ENCODE data around the gene GLOD5.

The GLOD5 gene

DNA sequence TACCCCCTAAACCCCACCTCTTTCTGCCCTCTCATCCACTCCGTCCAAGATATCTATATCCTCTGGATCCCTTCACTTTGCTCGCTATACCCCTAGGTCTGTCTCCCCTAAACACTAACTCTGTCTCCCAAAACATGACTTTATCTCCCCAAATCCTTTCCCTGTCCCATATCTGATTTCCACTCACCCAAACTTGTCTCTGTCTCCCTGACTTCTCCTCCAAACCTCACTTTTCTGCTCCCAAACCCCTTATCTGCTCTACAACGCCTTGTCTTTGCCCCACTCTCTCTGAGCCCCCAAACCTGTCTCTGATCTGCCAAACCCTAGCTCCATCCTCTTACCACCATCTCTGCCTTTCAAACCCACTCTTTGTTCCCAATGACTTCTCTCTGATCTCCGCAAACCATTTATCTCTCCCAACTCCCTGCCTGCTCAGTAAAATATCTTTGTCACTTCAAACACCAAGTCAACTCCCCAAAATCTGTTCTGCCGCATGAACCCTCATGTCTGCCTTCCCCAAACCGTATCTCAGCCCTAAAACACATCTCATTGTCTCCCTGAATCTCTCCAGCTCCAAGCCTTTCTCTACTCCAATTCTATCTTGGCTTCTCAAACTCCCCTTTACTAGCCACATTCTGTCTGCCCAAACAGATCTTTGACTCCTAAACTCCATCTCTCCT lies 25.4 kb downstream of the GLOD5 start:
- Histone ChIP-seq H3K4me2 (ENCODE audit: low read length) (no peak overlapping the region), H3K36me3 (ENCODE audit: insufficient read depth, low read length) (no peaks in the 10 kb centered on the region), H3K9ac (ENCODE audit: low read depth, low read length) (no peak overlapping the region), H3K4me3 (ENCODE audit: low read length) (no peak overlapping the region), H3K27me3 (ENCODE audit: control insufficient read depth, insufficient read depth, low read length) (peaks cover 11% of the 10 kb centered on the region), H3K9me3 (replicated peaks; ENCODE audit: low read length) (no peaks in the 10 kb centered on the region), H3K4me1 (ENCODE audit: control insufficient read depth, insufficient read depth, low read length) (no peaks in the 10 kb centered on the region)

DNA sequence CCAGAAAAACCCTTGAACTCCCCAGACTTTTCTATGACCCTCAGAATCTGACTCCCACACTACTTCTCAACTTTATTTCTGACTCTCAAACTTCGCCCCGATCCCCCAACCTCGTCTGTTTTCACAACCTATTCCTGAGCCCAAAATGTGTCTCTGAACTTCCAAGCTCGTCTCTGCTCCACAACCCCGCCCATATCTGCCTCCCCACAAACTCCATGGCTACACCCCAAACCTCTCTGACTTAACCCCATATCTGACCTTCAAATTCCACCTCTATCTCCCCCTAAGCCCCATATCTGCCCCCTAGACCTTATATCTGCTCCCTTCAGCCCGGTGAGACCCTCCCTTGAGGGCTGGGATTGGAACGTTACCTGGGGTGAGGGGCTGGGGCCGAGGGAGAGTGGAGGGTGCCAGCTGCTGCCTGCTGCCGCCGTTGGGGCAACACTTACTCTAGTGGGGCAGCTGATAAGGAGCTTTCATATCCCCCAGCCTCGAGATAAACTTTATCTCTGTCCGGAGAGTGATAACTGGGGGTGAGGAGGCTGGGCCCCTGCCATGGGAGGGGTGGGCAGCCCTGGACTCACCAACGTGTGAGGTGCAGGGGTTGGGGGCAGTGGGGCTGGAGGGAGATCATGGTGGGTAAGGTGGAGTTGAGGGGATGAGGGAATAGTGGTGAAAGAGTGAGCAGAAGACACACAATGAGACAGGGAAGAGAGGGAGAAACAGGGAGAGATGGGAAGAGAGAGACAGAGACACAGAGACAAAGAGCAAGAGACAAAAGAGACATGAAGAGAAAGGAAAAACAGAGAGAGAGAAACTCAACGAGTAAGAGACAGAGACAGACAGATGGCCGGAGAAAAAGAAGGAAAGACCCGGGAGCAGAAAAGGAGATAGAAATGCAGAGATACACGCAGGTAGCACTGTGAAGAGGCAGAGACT lies 26.2 kb downstream of the GLOD5 start:
- H3K4me1 ChIP-seq (ENCODE audit: control insufficient read depth, insufficient read depth, low read length): no peaks in the 10 kb centered on the region
- H3K27me3 ChIP-seq (ENCODE audit: control insufficient read depth, insufficient read depth, low read length): peaks cover 11% of the 10 kb centered on the region

GRCh38 chrX:48789366-48790220 lies 28.0 kb downstream of the GLOD5 start:
- Histone ChIP-seq H3K4me2 (ENCODE audit: low read length) (no peak overlapping the region), H3K9ac (ENCODE audit: low read depth, low read length) (no peak overlapping the region), H3K27me3 (ENCODE audit: control insufficient read depth, insufficient read depth, low read length) (peaks cover 11% of the 10 kb centered on the region), H3K4me1 (ENCODE audit: control insufficient read depth, insufficient read depth, low read length) (no peaks in the 10 kb centered on the region), H3K9me3 (replicated peaks; ENCODE audit: low read length) (no peaks in the 10 kb centered on the region), H3K4me3 (ENCODE audit: low read length) (no peak overlapping the region), H3K36me3 (ENCODE audit: insufficient read depth, low read length) (no peaks in the 10 kb centered on the region)

More for the DNA sequence above, 26.2 kb downstream of the GLOD5 start:
- no peaks in the 10 kb centered on the region for H3K36me3 ChIP-seq (ENCODE audit: insufficient read depth, low read length)
- no peak overlapping the region for H3K4me3 ChIP-seq (ENCODE audit: low read length)
- H3K9me3 ChIP-seq (replicated peaks; ENCODE audit: low read length): no peaks in the 10 kb centered on the region
- no peak overlapping the region for H3K9ac ChIP-seq (ENCODE audit: low read depth, low read length)
- H3K4me2 ChIP-seq (ENCODE audit: low read length): no peak overlapping the region

- peaks cover 11% of the 10 kb centered on the region for H3K27me3 ChIP-seq (ENCODE audit: control insufficient read depth, insufficient read depth, low read length)
- no peak overlapping the region for H3K4me2 ChIP-seq (ENCODE audit: low read length)
- H3K4me1 ChIP-seq (ENCODE audit: control insufficient read depth, insufficient read depth, low read length): no peaks in the 10 kb centered on the region
- no peak overlapping the region for H3K4me3 ChIP-seq (ENCODE audit: low read length)
- no peaks in the 10 kb centered on the region for H3K36me3 ChIP-seq (ENCODE audit: insufficient read depth, low read length)
- no peaks in the 10 kb centered on the region for H3K9me3 ChIP-seq (replicated peaks; ENCODE audit: low read length)
- no peak overlapping the region for H3K9ac ChIP-seq (ENCODE audit: low read depth, low read length)
These were observed 28.9 kb downstream of the GLOD5 start for GRCh38 chrX:48790477-48790876.

DNA sequence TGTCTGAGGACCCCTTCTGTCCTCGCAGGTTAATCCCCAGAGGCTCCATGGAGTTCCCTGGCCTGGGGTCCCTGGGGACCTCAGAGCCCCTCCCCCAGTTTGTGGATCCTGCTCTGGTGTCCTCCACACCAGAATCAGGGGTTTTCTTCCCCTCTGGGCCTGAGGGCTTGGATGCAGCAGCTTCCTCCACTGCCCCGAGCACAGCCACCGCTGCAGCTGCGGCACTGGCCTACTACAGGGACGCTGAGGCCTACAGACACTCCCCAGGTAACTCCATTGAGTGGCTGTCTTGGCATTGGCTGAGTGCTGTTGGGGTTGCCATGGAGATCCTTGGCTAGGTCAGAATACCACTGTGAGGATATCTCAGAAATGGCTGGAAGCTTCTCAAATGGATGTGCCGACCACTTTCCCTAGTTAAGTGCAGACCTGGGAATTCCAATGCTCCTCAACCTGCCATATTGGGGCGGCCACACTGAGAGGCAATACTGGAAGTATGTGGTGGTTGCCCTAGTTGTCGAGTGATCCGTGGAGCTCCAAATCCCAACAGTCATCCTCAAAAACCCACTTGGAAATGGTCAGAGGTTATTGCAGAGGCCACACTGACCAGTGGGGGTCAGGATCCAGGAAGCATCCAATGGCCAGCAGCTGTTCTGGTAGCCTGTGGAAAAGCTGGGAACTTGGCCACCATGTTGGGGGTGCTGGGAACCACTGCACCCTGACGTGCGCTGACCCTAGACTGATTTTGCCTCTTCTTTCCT lies 29.7 kb downstream of the GLOD5 start:
- H3K4me3 ChIP-seq (ENCODE audit: low read length): no peak overlapping the region
- H3K4me1 ChIP-seq (ENCODE audit: control insufficient read depth, insufficient read depth, low read length): no peaks in the 10 kb centered on the region

GRCh38 chrX:48792219-48792618 lies 30.7 kb downstream of the GLOD5 start:
- Histone ChIP-seq H3K9ac (ENCODE audit: low read depth, low read length) (no peak overlapping the region), H3K27me3 (ENCODE audit: control insufficient read depth, insufficient read depth, low read length) (peaks cover 5% of the 10 kb centered on the region), H3K4me1 (ENCODE audit: control insufficient read depth, insufficient read depth, low read length) (no peaks in the 10 kb centered on the region), H3K9me3 (replicated peaks; ENCODE audit: low read length) (no peaks in the 10 kb centered on the region), H3K4me3 (ENCODE audit: low read length) (no peak overlapping the region), H3K4me2 (ENCODE audit: low read length) (no peak overlapping the region), H3K36me3 (ENCODE audit: insufficient read depth, low read length) (no peaks in the 10 kb centered on the region)

More for the DNA sequence above, 29.7 kb downstream of the GLOD5 start:
- H3K27me3 ChIP-seq (ENCODE audit: control insufficient read depth, insufficient read depth, low read length): peaks cover 11% of the 10 kb centered on the region
- H3K36me3 ChIP-seq (ENCODE audit: insufficient read depth, low read length): no peaks in the 10 kb centered on the region
- H3K9me3 ChIP-seq (replicated peaks; ENCODE audit: low read length): no peaks in the 10 kb centered on the region
- no peak overlapping the region for H3K4me2 ChIP-seq (ENCODE audit: low read length)
- no peak overlapping the region for H3K9ac ChIP-seq (ENCODE audit: low read depth, low read length)

DNA sequence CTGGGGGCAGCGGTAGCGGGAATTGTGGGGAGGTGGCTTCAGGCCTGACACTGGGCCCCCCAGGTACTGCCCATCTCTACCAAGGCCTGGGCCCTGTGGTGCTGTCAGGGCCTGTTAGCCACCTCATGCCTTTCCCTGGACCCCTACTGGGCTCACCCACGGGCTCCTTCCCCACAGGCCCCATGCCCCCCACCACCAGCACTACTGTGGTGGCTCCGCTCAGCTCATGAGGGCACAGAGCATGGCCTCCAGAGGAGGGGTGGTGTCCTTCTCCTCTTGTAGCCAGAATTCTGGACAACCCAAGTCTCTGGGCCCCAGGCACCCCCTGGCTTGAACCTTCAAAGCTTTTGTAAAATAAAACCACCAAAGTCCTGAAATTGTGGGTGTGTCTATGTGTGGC lies 32.4 kb downstream of the GLOD5 start:
- no peaks in the 10 kb centered on the region for H3K4me1 ChIP-seq (ENCODE audit: control insufficient read depth, insufficient read depth, low read length)
- H3K9ac ChIP-seq (ENCODE audit: low read depth, low read length): no peak overlapping the region
- no peak overlapping the region for H3K4me2 ChIP-seq (ENCODE audit: low read length)
- no peaks in the 10 kb centered on the region for H3K36me3 ChIP-seq (ENCODE audit: insufficient read depth, low read length)
- H3K4me3 ChIP-seq (ENCODE audit: low read length): no peak overlapping the region
- no peaks in the 10 kb centered on the region for H3K9me3 ChIP-seq (replicated peaks; ENCODE audit: low read length)
- H3K27me3 ChIP-seq (ENCODE audit: control insufficient read depth, insufficient read depth, low read length): no peaks in the 10 kb centered on the region

- Histone ChIP-seq H3K36me3 (ENCODE audit: insufficient read depth, low read length) (no peaks in the 10 kb centered on the region), H3K9ac (ENCODE audit: low read depth, low read length) (no peak overlapping the region), H3K4me1 (ENCODE audit: control insufficient read depth, insufficient read depth, low read length) (no peaks in the 10 kb centered on the region), H3K4me3 (ENCODE audit: low read length) (no peak overlapping the region), H3K27me3 (ENCODE audit: control insufficient read depth, insufficient read depth, low read length) (no peaks in the 10 kb centered on the region), H3K9me3 (replicated peaks; ENCODE audit: low read length) (no peaks in the 10 kb centered on the region), H3K4me2 (ENCODE audit: low read length) (no peak overlapping the region)
These were observed 32.9 kb downstream of the GLOD5 start for GRCh38 chrX:48794340-48794910.

- Histone ChIP-seq H3K4me3 (ENCODE audit: low read length) (no peak overlapping the region), H3K36me3 (ENCODE audit: insufficient read depth, low read length) (no peaks in the 10 kb centered on the region), H3K9me3 (replicated peaks; ENCODE audit: low read length) (no peaks in the 10 kb centered on the region), H3K9ac (ENCODE audit: low read depth, low read length) (no peak overlapping the region), H3K27me3 (ENCODE audit: control insufficient read depth, insufficient read depth, low read length) (no peaks in the 10 kb centered on the region), H3K4me2 (ENCODE audit: low read length) (no peak overlapping the region), H3K4me1 (ENCODE audit: control insufficient read depth, insufficient read depth, low read length) (no peaks in the 10 kb centered on the region)
These were observed 33.5 kb downstream of the GLOD5 start for GRCh38 chrX:48794911-48795515.

- no peaks in the 10 kb centered on the region for H3K36me3 ChIP-seq (ENCODE audit: insufficient read depth, low read length)
- no peak overlapping the region for H3K9ac ChIP-seq (ENCODE audit: low read depth, low read length)
- no peaks in the 10 kb centered on the region for H3K9me3 ChIP-seq (replicated peaks; ENCODE audit: low read length)
- no peak overlapping the region for H3K4me3 ChIP-seq (ENCODE audit: low read length)
- no peak overlapping the region for H3K4me2 ChIP-seq (ENCODE audit: low read length)
- peaks cover 5% of the 10 kb centered on the region for H3K4me1 ChIP-seq (ENCODE audit: control insufficient read depth, insufficient read depth, low read length)
- no peaks in the 10 kb centered on the region for H3K27me3 ChIP-seq (ENCODE audit: control insufficient read depth, insufficient read depth, low read length)
These were observed 36.8 kb downstream of the GLOD5 start for GRCh38 chrX:48798318-48798717.

All from skeletal muscle satellite cell (primary cell).